ENCODE measurements around the gene ADPGK.

DNA sequence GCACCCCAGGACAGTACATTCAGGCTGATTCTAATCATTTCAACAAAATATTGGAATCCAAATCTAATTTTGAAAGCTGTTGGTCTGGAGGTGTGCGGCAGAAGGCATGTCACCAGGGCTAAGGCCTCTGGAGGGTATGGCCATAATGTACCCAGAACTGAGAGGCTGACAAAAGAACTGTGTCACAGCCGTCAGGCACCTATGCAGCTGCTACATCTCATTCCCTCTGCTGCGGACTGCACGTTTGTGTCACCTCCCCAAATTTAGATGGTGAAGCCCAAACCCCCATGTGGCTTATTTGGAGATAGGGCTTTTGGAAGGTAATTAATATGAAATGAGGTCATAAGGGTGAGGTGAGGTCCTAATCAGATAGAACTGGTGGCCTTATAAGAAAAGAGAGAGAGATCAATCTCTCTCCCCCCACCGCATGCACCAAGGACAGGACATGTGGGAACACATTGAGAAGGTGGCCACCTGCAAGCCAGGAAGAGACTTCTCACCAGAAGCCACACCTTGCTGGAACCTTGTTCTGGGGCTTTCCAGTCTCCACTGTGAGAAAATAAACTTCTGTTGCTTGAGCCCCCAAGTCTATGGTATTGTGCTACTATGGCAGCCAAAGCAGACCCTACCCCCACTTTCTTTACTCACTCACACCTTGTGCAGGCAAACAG lies 22.8 kb downstream of the ADPGK start:
- TF ChIP-seq, protein P1, sequence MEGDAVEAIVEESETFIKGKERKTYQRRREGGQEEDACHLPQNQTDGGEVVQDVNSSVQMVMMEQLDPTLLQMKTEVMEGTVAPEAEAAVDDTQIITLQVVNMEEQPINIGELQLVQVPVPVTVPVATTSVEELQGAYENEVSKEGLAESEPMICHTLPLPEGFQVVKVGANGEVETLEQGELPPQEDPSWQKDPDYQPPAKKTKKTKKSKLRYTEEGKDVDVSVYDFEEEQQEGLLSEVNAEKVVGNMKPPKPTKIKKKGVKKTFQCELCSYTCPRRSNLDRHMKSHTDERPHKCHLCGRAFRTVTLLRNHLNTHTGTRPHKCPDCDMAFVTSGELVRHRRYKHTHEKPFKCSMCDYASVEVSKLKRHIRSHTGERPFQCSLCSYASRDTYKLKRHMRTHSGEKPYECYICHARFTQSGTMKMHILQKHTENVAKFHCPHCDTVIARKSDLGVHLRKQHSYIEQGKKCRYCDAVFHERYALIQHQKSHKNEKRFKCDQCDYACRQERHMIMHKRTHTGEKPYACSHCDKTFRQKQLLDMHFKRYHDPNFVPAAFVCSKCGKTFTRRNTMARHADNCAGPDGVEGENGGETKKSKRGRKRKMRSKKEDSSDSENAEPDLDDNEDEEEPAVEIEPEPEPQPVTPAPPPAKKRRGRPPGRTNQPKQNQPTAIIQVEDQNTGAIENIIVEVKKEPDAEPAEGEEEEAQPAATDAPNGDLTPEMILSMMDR (IDR thresholded peaks at IDR 0.05), result no peak
- TF ChIP-seq POLR2A (IDR thresholded peaks at IDR 0.05), result no peak
